ENCODE results near the gene AP1S1.

DNA sequence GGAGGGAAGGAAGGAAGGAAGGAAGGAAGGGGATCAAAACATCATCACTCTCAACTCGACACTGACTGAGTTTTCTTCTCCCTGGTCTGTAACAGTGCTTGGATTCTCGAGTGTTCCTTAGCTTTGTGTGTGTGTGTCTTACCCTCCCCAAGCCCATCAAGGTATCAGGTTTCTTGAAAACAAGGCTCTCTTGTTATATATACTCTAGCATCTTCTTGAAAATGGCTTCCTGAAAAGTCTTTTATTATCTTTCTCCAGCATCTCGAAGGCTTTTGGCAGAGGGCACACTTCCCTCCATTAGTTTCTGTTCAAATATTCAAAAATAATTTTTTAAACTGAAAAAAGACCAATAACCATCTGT is 14.0 kb upstream of the AP1S1 start:
- TF ChIP-seq CTCF (IDR thresholded peaks at IDR 0.05) (no peak), POLR2A (IDR thresholded peaks at IDR 0.05) (no peak)

All from upper lobe of left lung (tissue), 4 donors.